K562 (cell line): ENCODE results near the gene CTF1. TPM values are rescaled to one million over a fixed set of nuclear protein-coding genes. Genes with fewer than 3 reads are reported as not detected.

Experiments
- PML ChIP-seq: IDR thresholded peaks from 2 replicates; pipeline ENCODE4 v1.6.1; 2012; ENCODE audit warnings: low read length, inconsistent platforms
- RERE ChIP-seq: sonication (generic); formaldehyde crosslinking; IDR thresholded peaks from 2 replicates; pipeline ENCODE4 v1.8.0; 2023; ENCODE audit warnings: missing genetic modification reagents, mild to moderate bottlenecking, borderline replicate concordance
- SLC30A9 ChIP-seq: fragments of 250-450 bp; sonication (Bioruptor Pico); IDR thresholded peaks from 2 replicates; pipeline ENCODE4 v1.8.0; 2022; ENCODE audit warnings: mild to moderate bottlenecking, moderate library complexity
- SRSF7 ChIP-seq: fragments of 200-400 bp; formaldehyde crosslinking; optimal IDR thresholded peaks from 2 replicates; pipeline ENCODE3; 2017; ENCODE audit warnings: mild to moderate bottlenecking, low read depth, low read length
- TEAD2 ChIP-seq: fragments of 450-650 bp; IDR thresholded peaks from 2 replicates; pipeline ENCODE4 v1.6.1; 2016; ENCODE audit warnings: missing genetic modification characterization, control low read depth, missing compliant biosample characterization
- ZMIZ1 ChIP-seq, 2 experiments: fragments of 150-350 bp in 1 of 2; IDR thresholded peaks; 2 replicates each; pipeline ENCODE4 v1.6.1; 2012 to 2016; ENCODE audit warnings: low read depth in 2 of 2, low read length in 2 of 2, mild to moderate bottlenecking in 1 of 2, moderate library complexity in 1 of 2
- polyA plus RNA-seq, 8 experiments: library from polyadenylated mRNA; depleted of rRNA in 4 of 8; stranded (reverse) in 5 of 8; unstranded in 3 of 8; fragments of >200 nt; fragmentation: Nextera tagmentation in 2 of 8; fragmentation: Illumina TruSeq in 1 of 8; extraction: Ambion mirVana in 2 of 8; extraction: Trizol in 1 of 8; gene quantifications; 2 replicates each; pipeline versions ENCODE4 v1.2.1 to v1.2.3, GENCODE V29; 2011 to 2014; ENCODE audit warnings: inconsistent platforms in 1 of 8, missing spikeins in 1 of 8
- total RNA-seq, 7 experiments: library from RNA; depleted of rRNA in 6 of 7; stranded (reverse); fragments of >200 nt in 6 of 7; fragmentation: Illumina TruSeq in 2 of 7; extraction: Trizol in 2 of 7; gene quantifications; 2 replicates each; pipeline versions ENCODE4 v1.2.1 to v1.2.3, GENCODE V29; 2011 to 2021; ENCODE audit warnings: low replicate concordance in 1 of 7

Gene CTF1
- total and polyA plus RNA-seq, 9 of the 15 experiments (the other 6 are each of a cell fraction or from before 2014, with no cell fraction given) = 0.24 to 2.5 (median 0.44) TPM

GRCh38 chr16:30922960-30923535, 26.6 kb downstream of the CTF1 start (continued):
- TF ChIP-seq RERE = no peak
- TF ChIP-seq ZMIZ1 (IDR thresholded peaks at IDR 0.05; ENCODE audit: low read depth in 2 of 2, low read length in 2 of 2) = no peak
- no peak for TF ChIP-seq SLC30A9 (CRISPR knock-in tag)
- no peak; the same call in 1 of the 2 replicates for TF ChIP-seq PML
- no peak for TF ChIP-seq TEAD2 (tag)
- TF ChIP-seq SRSF7 = no peak
